ENCODE data around the gene FAM114A1. TPM values are rescaled to one million over a fixed set of nuclear protein-coding genes. Genes with fewer than 3 reads are reported as not detected.

FAM114A1 gene
- total RNA-seq, 2 experiments from 2014 or later = not detected

- Histone ChIP-seq H3K9me3 (ENCODE audit: control insufficient read depth in 1 of 2, insufficient read depth in 1 of 2, low read length in 2 of 2) (no peaks in the 10 kb centered on the region), H3K36me3 (ENCODE audit: insufficient read depth, low read length) (peaks cover 34% of the 10 kb centered on the region), H3K4me3 (ENCODE audit: low read length) (no peak overlapping the region), H3K27ac (ENCODE audit: low read depth in 1 of 2, low read length in 2 of 2) (no peak overlapping the region), H3K27me3 (ENCODE audit: control insufficient read depth in 1 of 2, insufficient read depth in 2 of 2, low read length in 2 of 2) (no peaks in the 10 kb centered on the region), H3K4me1 (ENCODE audit: insufficient read depth, low read length) (no peaks in the 10 kb centered on the region)
- CTCF ChIA-PET = interaction anchor here (0.7 kb wide), 1 partner anchor 18 kb away, joined by 3 read pairs; no protein-coding TSS in a partner anchor
- Mint-ChIP-seq H3K27ac (peak overlapping the region; percentile 22), H3K4me3 (no peak overlapping the region), H3K27me3 (no peaks in the 10 kb centered on the region), H3K9me3 (peaks cover 5% of the 10 kb centered on the region), H3K36me3 (ENCODE audit: low read depth) (peaks cover 53% of the 10 kb centered on the region), H3K4me1 (ENCODE audit: low read depth) (peaks cover 7% of the 10 kb centered on the region)
- TF ChIP-seq CTCF (IDR thresholded peaks at IDR 0.05) = no peak
- POLR2A ChIA-PET = no interaction called here
- ATAC-seq (ENCODE audit: poor library complexity) (peak; percentile 41), DNase-seq (no peak)
- intact Hi-C loops (cut with DNase I, micrococcal nuclease) = no loop called here
Observed at GRCh38 chr4:38965866-38966265, 98.3 kb downstream of the FAM114A1 start.

GRCh38 chr4:38967260-38968095, 99.9 kb downstream of the FAM114A1 start:
- intact Hi-C loops (cut with DNase I, micrococcal nuclease) = no loop called here
- Mint-ChIP-seq H3K27ac (no peak overlapping the region), H3K27me3 (no peaks in the 10 kb centered on the region), H3K4me3 (no peak overlapping the region), H3K36me3 (ENCODE audit: low read depth) (peaks cover 61% of the 10 kb centered on the region), H3K9me3 (no peaks in the 10 kb centered on the region), H3K4me1 (ENCODE audit: low read depth) (peaks cover 7% of the 10 kb centered on the region)
- POLR2A ChIA-PET = no interaction called here
- ATAC-seq (ENCODE audit: poor library complexity) = no peak
- CTCF ChIA-PET = no interaction called here
- H3K4me3 ChIP-seq (ENCODE audit: low read length) = no peak overlapping the region
- no peaks in the 10 kb centered on the region for H3K4me1 ChIP-seq (ENCODE audit: insufficient read depth, low read length)
- no peaks in the 10 kb centered on the region for H3K9me3 ChIP-seq (ENCODE audit: control insufficient read depth in 1 of 2, insufficient read depth in 1 of 2, low read length in 2 of 2)
- peaks cover 39% of the 10 kb centered on the region for H3K36me3 ChIP-seq (ENCODE audit: insufficient read depth, low read length)
- DNase-seq = no peak
- H3K27me3 ChIP-seq (ENCODE audit: control insufficient read depth in 1 of 2, insufficient read depth in 2 of 2, low read length in 2 of 2) = no peaks in the 10 kb centered on the region
- no peak for TF ChIP-seq CTCF (IDR thresholded peaks at IDR 0.05)
- no peak overlapping the region for H3K27ac ChIP-seq (ENCODE audit: low read depth in 1 of 2, low read length in 2 of 2)

- Mint-ChIP-seq H3K4me3 (no peak overlapping the region), H3K9me3 (no peaks in the 10 kb centered on the region), H3K27ac (no peak overlapping the region), H3K36me3 (ENCODE audit: low read depth) (peaks cover 61% of the 10 kb centered on the region), H3K27me3 (no peaks in the 10 kb centered on the region), H3K4me1 (ENCODE audit: low read depth) (peaks cover 7% of the 10 kb centered on the region)
- no peaks in the 10 kb centered on the region for H3K9me3 ChIP-seq (ENCODE audit: control insufficient read depth in 1 of 2, insufficient read depth in 1 of 2, low read length in 2 of 2)
- no peak overlapping the region for H3K27ac ChIP-seq (ENCODE audit: low read depth in 1 of 2, low read length in 2 of 2)
- H3K4me1 ChIP-seq (ENCODE audit: insufficient read depth, low read length) = no peaks in the 10 kb centered on the region
- no peaks in the 10 kb centered on the region for H3K27me3 ChIP-seq (ENCODE audit: control insufficient read depth in 1 of 2, insufficient read depth in 2 of 2, low read length in 2 of 2)
- CTCF ChIA-PET = no interaction called here
- H3K36me3 ChIP-seq (ENCODE audit: insufficient read depth, low read length) = peaks cover 39% of the 10 kb centered on the region
- POLR2A ChIA-PET = no interaction called here
- no peak overlapping the region for H3K4me3 ChIP-seq (ENCODE audit: low read length)
- no peak for ATAC-seq (ENCODE audit: poor library complexity)
- intact Hi-C loops (cut with DNase I, micrococcal nuclease) = no loop called here
- DNase-seq = no peak
- no peak for TF ChIP-seq CTCF (IDR thresholded peaks at IDR 0.05)
Observed at GRCh38 chr4:38968668-38969067, 101.1 kb downstream of the FAM114A1 start.

All from CD4-positive, alpha-beta T cell (primary cell).